Skeletal muscle tissue (tissue), 4 donors: Measurements from ENCODE around the gene KCNQ2. TPM values are rescaled to one million over a fixed set of nuclear protein-coding genes. Genes with fewer than 3 reads are reported as not detected.

Source experiments
- H3K27ac ChIP-seq: one replicate; pipeline ENCODE4 v1.7.0; 2013; ENCODE audit warnings: mild to moderate bottlenecking, low read depth, low read length, inconsistent platforms
- H3K27me3 ChIP-seq, 3 donors: one replicate each; pipeline ENCODE4 v1.7.0; 2013; ENCODE audit warnings: low read length in 3 of 3; ENCODE audit not compliant: control insufficient read depth in 3 of 3, insufficient read depth in 3 of 3
- H3K36me3 ChIP-seq, 3 donors: one replicate each; pipeline ENCODE4 v1.7.0; 2013; ENCODE audit warnings: low read length in 3 of 3; ENCODE audit not compliant: control insufficient read depth in 3 of 3, insufficient read depth in 3 of 3
- H3K4me1 ChIP-seq, 3 donors: one replicate each; pipeline ENCODE4 v1.7.0; 2013; ENCODE audit warnings: low read length in 3 of 3, mild to moderate bottlenecking in 3 of 3; ENCODE audit not compliant: control insufficient read depth in 3 of 3, insufficient read depth in 3 of 3
- H3K4me3 ChIP-seq, 3 donors: one replicate each; pipeline ENCODE4 v1.7.0; 2013; ENCODE audit warnings: low read length in 3 of 3
- H3K9ac ChIP-seq, 3 donors: one replicate each; pipeline ENCODE4 v1.7.0; 2013; ENCODE audit warnings: low read length in 3 of 3, mild to moderate bottlenecking in 3 of 3, moderate library complexity in 2 of 3, low read depth in 1 of 3
- H3K9me3 ChIP-seq, 3 donors: one replicate each; pipeline ENCODE4 v1.7.0; 2013; ENCODE audit warnings: low read length in 3 of 3; ENCODE audit not compliant: control insufficient read depth in 3 of 3
- total RNA-seq: library from RNA; depleted of rRNA; stranded (reverse); fragments of >200 nt; gene quantifications from one replicate; pipeline ENCODE4 v1.2.3, GENCODE V29; 2014
- donor health status: Osteomylitis.

The KCNQ2 gene
- total RNA-seq, 1 donor from 2014 or later: 1.6 TPM

GRCh38 chr20:63400486-63401210 is 71.8 kb downstream of the KCNQ2 start:
- H3K4me1 ChIP-seq: no peaks in the 10 kb centered on the region
- H3K4me3 ChIP-seq: no peak overlapping the region
- H3K27me3 ChIP-seq: peaks cover 50 to 83% (median 52%) of the 10 kb centered on the region in 3 donors
- no peaks in the 10 kb centered on the region for H3K36me3 ChIP-seq
- no peak overlapping the region for H3K27ac ChIP-seq
- H3K9me3 ChIP-seq: no peaks in the 10 kb centered on the region
- H3K9ac ChIP-seq: no peak overlapping the region

- Histone ChIP-seq H3K9ac (no peak overlapping the region), H3K9me3 (no peaks in the 10 kb centered on the region), H3K4me3 (no peak overlapping the region), H3K36me3 (no peaks in the 10 kb centered on the region), H3K27me3 (peaks cover 46 to 78% (median 53%) of the 10 kb centered on the region in 3 donors), H3K27ac (no peak overlapping the region), H3K4me1 (no peaks in the 10 kb centered on the region)
Measured at GRCh38 chr20:63399596-63400375, 72.7 kb downstream of the KCNQ2 start.

GRCh38 chr20:63398744-63399514 is 73.5 kb downstream of the KCNQ2 start:
- Histone ChIP-seq H3K36me3 (no peaks in the 10 kb centered on the region), H3K27me3 (peaks cover 44 to 77% (median 59%) of the 10 kb centered on the region in 3 donors), H3K4me1 (no peaks in the 10 kb centered on the region), H3K4me3 (no peak overlapping the region), H3K27ac (no peak overlapping the region), H3K9ac (no peak overlapping the region), H3K9me3 (no peaks in the 10 kb centered on the region)

DNA sequence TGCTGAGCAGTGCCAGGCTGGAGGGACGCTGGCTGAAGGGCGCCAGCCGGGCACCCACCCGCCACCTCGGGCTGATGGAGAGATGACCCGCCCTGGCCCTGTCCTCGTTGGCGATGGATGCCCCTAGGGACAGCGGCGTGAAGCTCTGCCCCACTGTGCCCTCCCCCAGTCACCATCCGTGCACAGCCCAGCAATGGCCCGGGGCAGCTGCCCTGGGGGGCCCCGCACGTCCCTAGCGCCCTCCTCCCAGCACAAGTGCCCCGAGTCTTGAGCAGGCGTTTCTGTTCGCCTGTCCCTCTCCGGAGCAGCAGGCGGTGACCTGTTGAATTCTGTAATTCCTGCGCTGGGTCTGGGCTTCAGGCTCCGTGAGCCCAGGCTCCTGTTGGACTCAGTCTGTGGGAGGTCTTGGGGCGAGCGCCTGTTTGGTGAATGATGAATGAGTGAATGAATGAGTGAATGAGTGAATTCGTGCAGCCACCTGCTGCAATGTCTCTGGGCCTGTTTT is 74.5 kb downstream of the KCNQ2 start:
- no peaks in the 10 kb centered on the region for H3K9me3 ChIP-seq
- H3K36me3 ChIP-seq: no peaks in the 10 kb centered on the region
- no peak overlapping the region for H3K4me3 ChIP-seq
- H3K9ac ChIP-seq: no peak overlapping the region
- H3K27ac ChIP-seq: no peak overlapping the region
- no peaks in the 10 kb centered on the region for H3K4me1 ChIP-seq
- H3K27me3 ChIP-seq: peaks cover 38 to 73% (median 56%) of the 10 kb centered on the region in 3 donors

- no peaks in the 10 kb centered on the region for H3K36me3 ChIP-seq
- peaks cover 37 to 67% (median 51%) of the 10 kb centered on the region in 3 donors for H3K27me3 ChIP-seq
- no peak overlapping the region for H3K4me3 ChIP-seq
Measured at GRCh38 chr20:63397155-63397843, 75.2 kb downstream of the KCNQ2 start.

DNA sequence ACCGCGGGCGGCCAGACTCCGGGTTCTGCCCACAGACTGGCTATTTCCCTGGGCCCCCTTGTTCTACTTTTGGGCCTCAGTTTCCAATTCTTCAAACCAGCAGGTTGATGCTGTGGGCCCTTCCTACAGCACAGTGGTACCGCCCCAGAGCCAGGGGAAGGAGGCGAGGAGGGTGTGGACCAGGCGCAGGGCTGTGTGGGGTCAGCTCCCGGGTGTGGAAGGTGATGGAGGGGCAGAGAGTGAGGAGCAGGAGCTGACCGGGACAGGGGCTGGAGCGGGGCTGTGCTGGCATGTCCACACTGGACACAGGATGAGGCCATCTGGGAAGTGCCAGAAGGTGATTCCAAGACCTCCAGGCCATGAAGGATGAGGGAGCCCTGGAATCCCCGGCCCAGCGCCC is 76.2 kb downstream of the KCNQ2 start:
- H3K9ac ChIP-seq: no peak overlapping the region
- peaks cover 28 to 64% (median 45%) of the 10 kb centered on the region in 3 donors for H3K27me3 ChIP-seq
- H3K27ac ChIP-seq: no peak overlapping the region
- no peaks in the 10 kb centered on the region for H3K4me1 ChIP-seq
- peaks cover 0 to 4% (median 0%) of the 10 kb centered on the region in 3 donors for H3K9me3 ChIP-seq
- H3K4me3 ChIP-seq: no peak overlapping the region
- H3K36me3 ChIP-seq: no peaks in the 10 kb centered on the region

More at GRCh38 chr20:63397155-63397843, 75.2 kb downstream of the KCNQ2 start:
- H3K9ac ChIP-seq: no peak overlapping the region
- H3K9me3 ChIP-seq: no peaks in the 10 kb centered on the region
- no peak overlapping the region for H3K27ac ChIP-seq
- H3K4me1 ChIP-seq: no peaks in the 10 kb centered on the region

DNA sequence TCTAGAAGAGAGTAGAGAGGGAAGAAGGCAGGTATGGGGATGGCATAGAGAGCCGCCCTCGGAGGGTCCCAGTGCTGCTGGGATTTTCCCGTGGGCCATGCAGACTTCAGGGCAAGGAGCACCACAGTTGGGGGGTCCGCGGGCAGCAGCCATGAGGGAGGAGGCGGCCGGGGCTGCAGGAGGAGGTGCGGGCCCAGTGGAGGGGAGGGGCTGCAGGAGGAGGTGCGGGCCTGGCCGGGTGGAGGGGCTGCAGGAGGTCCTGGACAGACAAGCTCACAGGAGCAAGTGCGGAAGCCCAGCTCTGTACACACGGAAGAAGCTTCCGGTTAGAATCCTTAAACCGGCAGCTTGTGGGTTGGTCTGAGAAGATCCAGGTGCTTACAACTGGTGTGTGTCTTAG is 76.7 kb downstream of the KCNQ2 start:
- Histone ChIP-seq H3K27me3 (peaks cover 27 to 60% (median 43%) of the 10 kb centered on the region in 3 donors), H3K9ac (no peak overlapping the region), H3K27ac (no peak overlapping the region), H3K4me3 (no peak overlapping the region), H3K36me3 (no peaks in the 10 kb centered on the region), H3K9me3 (peaks cover 0 to 6% (median 0%) of the 10 kb centered on the region in 3 donors), H3K4me1 (no peaks in the 10 kb centered on the region)

GRCh38 chr20:63394920-63395455 is 77.5 kb downstream of the KCNQ2 start:
- H3K4me1 ChIP-seq: no peaks in the 10 kb centered on the region
- no peak overlapping the region for H3K27ac ChIP-seq
- peaks cover 0 to 6% (median 0%) of the 10 kb centered on the region in 3 donors for H3K9me3 ChIP-seq
- H3K36me3 ChIP-seq: no peaks in the 10 kb centered on the region
- H3K9ac ChIP-seq: no peak overlapping the region
- no peak overlapping the region for H3K4me3 ChIP-seq
- H3K27me3 ChIP-seq: peaks cover 21 to 54% (median 39%) of the 10 kb centered on the region in 3 donors
